ENCODE data around the gene PAK1. TPM values are rescaled to one million over a fixed set of nuclear protein-coding genes. Genes with fewer than 3 reads are reported as not detected.

The PAK1 gene
- polyA plus RNA-seq, 1 experiment: 62.3 TPM

- no peak overlapping the region for H3K4me3 ChIP-seq (ENCODE audit: low read depth, low read length)
- no peak for DNase-seq (ENCODE audit: low read depth)
- POLR2A ChIA-PET: no interaction called here
- CTCF ChIA-PET: no interaction called here
- TF ChIP-seq, protein P1, sequence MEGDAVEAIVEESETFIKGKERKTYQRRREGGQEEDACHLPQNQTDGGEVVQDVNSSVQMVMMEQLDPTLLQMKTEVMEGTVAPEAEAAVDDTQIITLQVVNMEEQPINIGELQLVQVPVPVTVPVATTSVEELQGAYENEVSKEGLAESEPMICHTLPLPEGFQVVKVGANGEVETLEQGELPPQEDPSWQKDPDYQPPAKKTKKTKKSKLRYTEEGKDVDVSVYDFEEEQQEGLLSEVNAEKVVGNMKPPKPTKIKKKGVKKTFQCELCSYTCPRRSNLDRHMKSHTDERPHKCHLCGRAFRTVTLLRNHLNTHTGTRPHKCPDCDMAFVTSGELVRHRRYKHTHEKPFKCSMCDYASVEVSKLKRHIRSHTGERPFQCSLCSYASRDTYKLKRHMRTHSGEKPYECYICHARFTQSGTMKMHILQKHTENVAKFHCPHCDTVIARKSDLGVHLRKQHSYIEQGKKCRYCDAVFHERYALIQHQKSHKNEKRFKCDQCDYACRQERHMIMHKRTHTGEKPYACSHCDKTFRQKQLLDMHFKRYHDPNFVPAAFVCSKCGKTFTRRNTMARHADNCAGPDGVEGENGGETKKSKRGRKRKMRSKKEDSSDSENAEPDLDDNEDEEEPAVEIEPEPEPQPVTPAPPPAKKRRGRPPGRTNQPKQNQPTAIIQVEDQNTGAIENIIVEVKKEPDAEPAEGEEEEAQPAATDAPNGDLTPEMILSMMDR (IDR thresholded peaks at IDR 0.05; ENCODE audit: insufficient read depth, low read depth, low read length): no peak
- H3K36me3 ChIP-seq (ENCODE audit: control insufficient read depth, insufficient read depth, low read length): no peaks in the 10 kb centered on the region
- no peaks in the 10 kb centered on the region for H3K27me3 ChIP-seq (ENCODE audit: control insufficient read depth, insufficient read depth, low read length)
These were observed 43.3 kb upstream of the PAK1 start for GRCh38 chr11:77517226-77517625.

- DNase-seq (ENCODE audit: low read depth): no peak
- Histone ChIP-seq H3K27me3 (ENCODE audit: control insufficient read depth, insufficient read depth, low read length) (no peaks in the 10 kb centered on the region), H3K36me3 (ENCODE audit: control insufficient read depth, insufficient read depth, low read length) (no peaks in the 10 kb centered on the region), H3K4me3 (ENCODE audit: low read depth, low read length) (no peak overlapping the region)
- TF ChIP-seq, protein P1 (IDR thresholded peaks at IDR 0.05; ENCODE audit: insufficient read depth, low read depth, low read length): no peak
- POLR2A ChIA-PET: no interaction called here
- CTCF ChIA-PET: interaction anchor here (1.1 kb wide), 1 partner anchor 8 kb away, joined by 4 read pairs; no protein-coding TSS in a partner anchor
These were observed 41.6 kb upstream of the PAK1 start for GRCh38 chr11:77515483-77515882.

DNA sequence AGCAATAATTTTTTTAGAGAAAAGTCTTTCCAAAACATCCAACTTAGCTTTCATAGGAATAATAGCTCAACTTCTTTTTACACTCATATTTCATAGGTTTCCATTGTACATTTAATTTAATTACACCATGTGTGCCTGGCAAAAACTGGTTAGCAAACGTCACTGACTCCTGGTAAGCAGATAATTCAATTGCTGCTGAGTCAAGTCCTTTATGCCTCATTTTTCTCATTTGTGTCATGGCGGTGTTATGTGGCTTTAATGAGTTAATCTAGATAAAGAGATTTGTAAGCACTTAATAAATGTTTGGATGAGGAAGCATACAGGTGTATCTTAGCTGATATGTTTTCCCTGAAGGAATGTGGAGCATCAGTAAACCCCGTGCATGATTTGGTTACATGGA is 41.2 kb upstream of the PAK1 start:
- H3K27me3 ChIP-seq (ENCODE audit: control insufficient read depth, insufficient read depth, low read length): no peaks in the 10 kb centered on the region
- H3K4me3 ChIP-seq (ENCODE audit: low read depth, low read length): no peak overlapping the region
- TF ChIP-seq, protein P1 (IDR thresholded peaks at IDR 0.05; ENCODE audit: insufficient read depth, low read depth, low read length): no peak
- POLR2A ChIA-PET: interaction anchor here (0.6 kb wide), 1 partner anchor 74 kb away, joined by 3 read pairs; no protein-coding TSS in a partner anchor
- no peak for DNase-seq (ENCODE audit: low read depth)
- CTCF ChIA-PET: interaction anchor here (0.6 to 1.1 kb wide), 3 partner anchors 11 to 320 kb away, joined by 3 to 4 read pairs (median 4); no protein-coding TSS in a partner anchor
- H3K36me3 ChIP-seq (ENCODE audit: control insufficient read depth, insufficient read depth, low read length): no peaks in the 10 kb centered on the region

DNA sequence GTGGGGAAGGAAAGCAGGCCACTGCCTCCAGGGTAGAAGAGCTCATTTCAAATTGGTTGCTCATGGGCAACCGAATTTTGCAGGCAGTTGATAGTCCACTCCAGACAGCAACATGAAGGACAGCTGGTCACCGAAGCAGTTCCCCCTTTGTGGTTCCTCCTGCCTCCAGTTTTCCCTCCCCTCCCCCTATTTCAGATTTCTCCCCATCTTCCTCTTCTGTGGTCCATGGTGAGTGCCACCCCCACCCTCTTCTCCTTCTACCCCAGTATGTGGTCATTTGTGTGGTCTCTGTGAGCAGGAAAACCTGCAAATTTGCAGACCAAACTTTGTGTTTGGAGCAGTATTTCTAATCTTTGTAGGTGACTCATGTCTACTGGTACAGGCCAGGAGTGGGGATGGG is 38.2 kb upstream of the PAK1 start:
- no peak for DNase-seq (ENCODE audit: low read depth)
- H3K4me3 ChIP-seq (ENCODE audit: low read depth, low read length): no peak overlapping the region
- H3K36me3 ChIP-seq (ENCODE audit: control insufficient read depth, insufficient read depth, low read length): no peaks in the 10 kb centered on the region
- TF ChIP-seq, protein P1 (IDR thresholded peaks at IDR 0.05; ENCODE audit: insufficient read depth, low read depth, low read length): no peak
- ChIA-PET POLR2A (interaction anchor here (0.7 kb wide), 1 partner anchor 906 kb away, joined by 6 read pairs; the partner anchor contains the start of gene GAB2), CTCF (interaction anchor here (0.9 to 1.8 kb wide), 3 partner anchors 9 to 36 kb away, joined by 3 to 4 read pairs (median 4); no protein-coding TSS in a partner anchor)
- H3K27me3 ChIP-seq (ENCODE audit: control insufficient read depth, insufficient read depth, low read length): no peaks in the 10 kb centered on the region

GRCh38 chr11:77510851-77511250 is 37.0 kb upstream of the PAK1 start:
- DNase-seq (ENCODE audit: low read depth): no peak
- Histone ChIP-seq H3K36me3 (ENCODE audit: control insufficient read depth, insufficient read depth, low read length) (no peaks in the 10 kb centered on the region), H3K4me3 (ENCODE audit: low read depth, low read length) (no peak overlapping the region), H3K27me3 (ENCODE audit: control insufficient read depth, insufficient read depth, low read length) (peaks cover 2% of the 10 kb centered on the region; the same call in 1 of the 2 replicates)
- CTCF ChIA-PET: interaction anchor here (0.7 kb wide), 1 partner anchor 39 kb away, joined by 3 read pairs; no protein-coding TSS in a partner anchor
- TF ChIP-seq, protein P1 (IDR thresholded peaks at IDR 0.05; ENCODE audit: insufficient read depth, low read depth, low read length): no peak
- POLR2A ChIA-PET: no interaction called here
